ENCODE data around the gene SKIC3.

- TF ChIP-seq CTCF (IDR thresholded peaks at IDR 0.05) = no peak
- no peak for TF ChIP-seq POLR2AphosphoS5 (IDR thresholded peaks at IDR 0.05)
- TF ChIP-seq POLR2A (IDR thresholded peaks at IDR 0.05) = no peak
These were observed 43.2 kb downstream of the SKIC3 start for GRCh38 chr5:95511606-95512005.

Measured in gastroesophageal sphincter (tissue), 3 donors.